IPS-11a (cell line): ENCODE results near the gene PRDX4.
"Not testable (repeated sequence)": the region's sequence is repeated elsewhere in the genome, so short reads cannot be mapped to it uniquely, and the experiment has no call there.

Experiments used
- H3K4me3 ChIP-seq: one replicate; pipeline ENCODE4 v1.5.1; 2013; ENCODE audit warnings: low read depth, low read length, control low read depth

PRDX4 gene

DNA sequence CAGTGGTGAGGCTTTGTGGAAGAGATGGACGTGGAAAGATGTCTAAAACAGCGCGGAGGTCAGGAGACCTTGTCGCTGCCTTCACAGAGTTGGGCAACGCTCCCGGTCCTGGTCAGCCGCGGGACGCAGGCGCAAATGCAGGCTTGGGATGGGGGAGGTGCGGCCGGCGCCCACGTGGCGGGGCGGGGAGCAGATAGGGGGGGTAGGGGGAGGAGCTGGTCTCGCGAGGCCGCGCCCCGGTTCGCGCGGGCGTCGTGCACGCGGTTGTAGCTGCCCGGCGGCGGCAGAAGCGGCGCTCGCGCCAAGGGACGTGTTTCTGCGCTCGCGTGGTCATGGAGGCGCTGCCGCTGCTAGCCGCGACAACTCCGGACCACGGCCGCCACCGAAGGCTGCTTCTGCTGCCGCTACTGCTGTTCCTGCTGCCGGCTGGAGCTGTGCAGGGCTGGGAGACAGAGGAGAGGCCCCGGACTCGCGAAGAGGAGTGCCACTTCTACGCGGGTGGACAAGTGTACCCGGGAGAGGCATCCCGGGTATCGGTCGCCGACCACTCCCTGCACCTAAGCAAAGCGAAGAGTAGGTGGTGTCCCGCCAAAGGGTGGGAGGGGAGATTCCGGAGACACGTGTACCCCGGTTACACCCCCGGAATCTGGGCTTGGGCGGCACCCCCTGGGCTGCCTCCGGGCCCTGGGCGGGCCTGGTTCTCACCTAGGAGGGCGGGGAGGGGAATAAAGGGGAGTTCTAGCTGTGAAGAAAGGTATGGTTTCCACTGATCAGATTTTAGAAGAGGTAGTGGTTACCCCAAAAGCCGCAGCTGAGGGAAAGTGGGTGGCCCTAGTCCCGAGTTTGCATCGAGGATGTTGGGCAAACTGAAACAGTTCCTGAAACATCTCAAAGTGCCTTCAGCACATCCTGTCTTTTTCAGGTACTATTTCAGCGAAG, at the start of gene PRDX4:
PRDX4 (plus strand) TSS at position 255 of the 939 bp plus-strand sequence; CDS start at position 333, 78 bp downstream.
- peak within 1 kb of the TSS; percentile 63 for H3K4me3 ChIP-seq

DNA sequence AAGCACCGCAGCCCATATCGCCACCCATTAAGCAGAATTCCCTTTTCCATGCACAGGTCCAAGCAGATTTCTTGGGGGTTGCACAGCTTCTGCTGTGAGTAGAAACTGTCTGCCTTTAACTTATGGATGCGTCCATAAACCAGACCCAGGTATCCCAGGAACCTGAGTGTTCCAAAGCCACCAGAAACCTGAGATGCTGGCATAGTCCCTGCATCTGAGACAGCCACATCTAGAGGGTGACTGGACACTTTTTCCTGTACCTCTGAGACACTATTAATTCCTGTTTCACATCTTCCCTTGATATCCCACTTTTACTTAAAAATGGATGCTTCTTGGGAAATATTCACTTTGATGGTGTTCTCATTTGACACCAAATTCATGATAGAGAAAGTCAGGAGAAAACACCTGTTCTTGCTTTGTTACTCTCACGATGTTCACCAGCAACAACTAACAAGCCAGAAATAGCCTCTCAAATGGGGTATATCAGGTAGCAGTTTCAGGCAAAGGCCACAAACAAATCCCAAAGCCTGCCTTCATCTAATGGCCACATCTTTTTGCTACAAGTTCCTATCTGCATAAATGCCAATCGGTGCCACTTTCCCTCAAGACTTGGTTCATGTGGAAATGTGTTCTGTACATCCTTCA, 45.5 kb upstream of the PRDX4 start:
- H3K4me3 ChIP-seq, result no peak overlapping the region

DNA sequence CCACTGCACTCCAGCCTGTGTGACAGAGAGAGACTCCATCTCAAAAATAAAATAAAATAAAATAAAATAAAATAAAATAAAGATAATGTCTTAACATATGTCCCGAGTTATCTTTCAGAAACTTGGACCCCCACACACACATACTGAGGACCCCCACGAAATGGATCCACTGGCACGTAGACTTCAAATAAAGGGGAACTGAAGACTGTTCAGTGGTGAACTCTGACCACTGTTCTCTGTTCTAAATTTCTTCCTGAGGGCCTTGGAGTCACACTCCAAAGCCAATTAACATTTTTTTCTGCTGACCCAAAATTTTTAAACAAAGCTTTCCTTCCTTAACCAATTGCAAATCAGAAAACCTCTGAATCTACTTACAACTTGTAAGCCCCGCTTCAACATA, 43.5 kb upstream of the PRDX4 start:
- no peak overlapping the region for H3K4me3 ChIP-seq

DNA sequence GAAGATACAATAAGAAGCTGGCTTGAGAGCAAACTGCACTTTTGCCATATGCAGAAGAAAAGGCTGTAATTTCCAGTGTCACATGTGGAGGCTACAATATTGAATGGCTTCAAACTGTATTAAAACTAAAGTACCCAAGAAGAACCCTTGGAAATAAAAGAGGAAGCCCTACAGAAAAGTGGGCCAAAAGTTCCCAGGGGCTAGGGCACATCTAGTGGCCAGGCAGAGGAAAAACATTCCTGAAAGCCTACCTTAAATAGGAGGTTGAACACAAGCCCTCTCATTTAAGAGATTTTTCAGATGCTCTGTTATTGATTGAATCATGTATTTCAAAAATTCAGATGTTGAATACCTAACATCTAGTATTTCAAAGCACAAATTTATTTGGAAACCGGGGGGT, 40.6 kb upstream of the PRDX4 start:
- no peak overlapping the region for H3K4me3 ChIP-seq

DNA sequence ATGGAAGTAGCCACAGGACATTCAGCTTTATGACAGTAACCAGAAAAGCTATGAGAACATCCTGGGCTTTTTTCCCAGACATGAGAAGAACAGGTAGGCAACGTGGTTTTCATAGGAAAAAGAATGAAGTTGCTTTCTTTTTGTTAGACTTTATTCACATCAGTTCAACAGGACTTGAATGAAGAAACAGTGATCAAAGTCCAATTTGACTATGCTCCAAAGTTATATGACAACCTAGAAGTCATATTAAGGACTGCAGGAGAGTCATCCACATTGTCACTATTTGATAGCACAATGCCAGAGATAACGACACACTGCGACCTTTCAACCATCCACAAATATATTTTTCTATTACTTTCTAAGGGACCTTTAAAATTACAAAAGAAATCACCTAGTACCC, 39.2 kb upstream of the PRDX4 start:
- no peak overlapping the region for H3K4me3 ChIP-seq

DNA sequence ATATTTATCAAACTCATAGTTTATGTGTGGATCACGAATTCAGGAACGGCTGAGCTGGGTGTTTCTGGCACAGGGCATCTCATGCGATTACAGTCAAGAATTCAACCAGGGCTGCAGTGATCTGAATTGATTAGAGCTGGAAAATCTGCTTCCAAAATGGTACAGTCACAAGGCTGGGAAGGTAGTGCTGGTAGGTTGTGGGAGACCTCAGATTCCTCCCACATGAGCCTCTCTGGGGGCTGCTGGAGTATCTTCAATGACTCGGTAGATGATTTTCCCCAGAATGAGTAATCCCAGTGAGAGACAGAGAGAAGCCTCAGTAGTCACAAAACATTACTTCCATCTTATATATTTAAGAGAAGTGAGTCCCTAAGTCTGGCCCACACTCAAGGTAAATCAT, 36.2 kb upstream of the PRDX4 start:
- H3K4me3 ChIP-seq, result no peak overlapping the region

DNA sequence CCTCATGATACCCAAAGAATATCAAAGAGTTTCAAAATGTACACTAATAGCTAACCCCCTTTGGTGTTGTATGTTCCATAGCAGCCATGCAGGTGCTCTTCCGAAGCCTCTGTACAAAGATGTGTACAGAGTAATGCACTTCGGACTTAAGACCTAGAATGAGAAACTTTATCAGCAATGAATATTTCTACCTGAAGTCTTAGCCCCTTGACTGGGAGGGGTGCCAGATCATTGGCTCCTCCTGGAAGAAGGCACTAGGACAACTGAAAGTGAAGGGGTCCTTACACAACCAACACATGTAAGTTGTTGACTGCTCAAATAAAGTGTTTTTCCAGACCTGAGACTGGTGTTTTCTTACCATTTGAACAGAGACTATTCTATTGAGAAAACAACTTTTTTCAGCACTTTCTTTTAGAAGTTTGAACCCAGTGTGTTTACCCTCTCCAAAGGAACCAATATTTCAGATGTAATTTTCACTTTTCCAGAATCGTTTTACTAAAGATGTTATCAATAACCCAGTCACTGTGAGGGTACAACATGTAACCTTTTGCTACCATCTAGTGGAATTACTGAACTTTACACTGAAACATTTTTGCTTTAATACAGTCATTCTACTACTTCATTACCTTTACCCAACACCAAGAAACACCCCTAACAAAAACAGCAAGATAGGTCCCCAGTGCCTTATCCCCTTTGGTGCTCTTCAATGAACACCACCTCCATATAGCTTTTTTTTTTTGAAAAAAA, 33.3 kb upstream of the PRDX4 start:
- H3K4me3 ChIP-seq, result no peak overlapping the region

DNA sequence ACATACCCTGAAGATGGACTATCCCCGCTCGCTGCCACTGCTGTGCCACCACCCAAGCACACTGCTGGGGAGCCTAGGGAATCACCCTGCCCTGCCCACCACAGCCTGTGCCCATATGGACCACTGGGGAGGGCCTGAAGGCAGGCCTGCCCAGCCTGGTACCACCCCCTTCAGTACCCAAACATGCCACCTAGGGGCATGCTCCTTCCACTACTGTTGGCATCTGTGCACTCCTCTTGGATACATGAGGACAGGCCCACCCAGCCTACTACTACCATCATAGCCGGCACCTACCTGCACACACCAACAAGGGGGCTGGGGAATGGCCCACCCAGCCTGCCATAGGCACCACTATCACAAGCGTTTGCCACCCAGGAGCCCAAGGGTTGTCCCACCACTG, 30.1 kb upstream of the PRDX4 start:
- H3K4me3 ChIP-seq, result no peak overlapping the region

DNA sequence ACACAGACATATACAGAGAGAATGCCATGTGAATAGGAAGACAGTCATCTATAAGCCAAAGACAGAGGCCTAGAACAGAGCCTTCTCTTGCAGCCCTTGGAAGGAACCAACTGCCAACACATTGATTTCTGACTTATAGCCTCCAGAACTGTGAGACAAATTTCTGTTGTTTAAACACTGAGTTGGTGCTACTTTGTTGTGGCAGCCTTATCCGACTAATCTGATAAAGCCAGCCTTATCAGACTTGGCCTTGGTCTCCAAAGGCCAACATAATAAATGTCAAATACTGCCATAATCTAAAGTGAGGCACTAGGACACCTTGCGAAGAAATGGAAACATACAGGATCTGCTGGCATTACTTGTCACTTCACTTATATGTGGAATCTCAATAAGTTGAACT, 24.3 kb upstream of the PRDX4 start:
- no peak overlapping the region for H3K4me3 ChIP-seq

DNA sequence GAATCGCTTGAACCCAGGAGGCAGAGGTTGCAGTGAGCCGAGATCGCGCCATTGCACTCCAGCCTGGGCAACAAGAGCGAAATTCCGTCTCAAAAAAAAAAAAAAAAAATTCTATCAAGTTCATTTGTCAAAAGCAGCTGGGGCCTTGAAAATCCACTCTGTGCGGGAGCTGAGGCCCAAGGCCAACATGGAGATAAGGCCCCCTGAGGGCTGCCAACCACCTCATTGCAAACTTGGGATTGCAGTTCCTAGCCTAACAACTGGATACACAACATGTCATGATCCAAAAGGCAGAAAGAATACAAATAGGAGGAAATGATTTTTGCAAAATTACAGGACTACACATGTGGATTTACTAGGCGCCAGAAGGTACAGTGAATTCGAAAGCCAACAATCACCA, 22.5 kb upstream of the PRDX4 start:
- H3K4me3 ChIP-seq, result no peak overlapping the region

DNA sequence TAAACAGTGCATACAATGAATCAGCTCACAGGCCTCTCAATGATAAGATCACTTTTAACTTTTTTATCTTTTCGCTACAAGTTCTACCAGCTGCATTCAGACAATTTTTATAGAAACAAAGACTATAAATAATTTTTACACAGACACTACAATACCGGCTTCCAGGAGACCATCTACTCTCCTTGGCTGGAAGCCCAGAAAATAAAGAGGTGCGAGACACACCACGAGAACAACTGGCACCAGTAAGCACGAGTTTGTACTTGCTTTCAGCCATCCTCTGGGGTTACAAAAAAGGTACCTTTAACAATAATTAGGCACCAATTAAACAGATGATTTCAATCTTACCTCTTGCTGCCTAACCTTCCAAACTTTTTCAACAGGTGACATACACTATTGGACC, 11.2 kb upstream of the PRDX4 start:
- no peak overlapping the region for H3K4me3 ChIP-seq

DNA sequence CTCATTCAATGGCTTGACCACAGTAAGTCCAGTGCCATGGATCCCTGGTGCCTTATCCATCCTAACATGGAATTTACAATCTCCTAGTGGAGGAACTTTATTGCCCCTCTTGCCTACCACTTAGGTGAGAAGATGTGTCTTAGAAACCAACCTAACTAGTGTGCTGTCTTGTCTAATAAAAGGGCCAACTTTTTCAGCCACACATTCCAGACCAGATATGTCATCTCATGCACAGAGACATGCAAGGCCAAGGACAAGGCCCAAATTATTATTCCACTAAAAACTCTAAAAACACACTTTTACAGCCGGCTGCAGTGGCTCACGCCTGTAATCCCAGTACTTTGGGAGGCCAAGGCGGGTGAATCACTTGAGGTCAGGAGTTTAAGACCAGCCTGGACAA, 10.6 kb upstream of the PRDX4 start:
- H3K4me3 ChIP-seq, result no peak overlapping the region

DNA sequence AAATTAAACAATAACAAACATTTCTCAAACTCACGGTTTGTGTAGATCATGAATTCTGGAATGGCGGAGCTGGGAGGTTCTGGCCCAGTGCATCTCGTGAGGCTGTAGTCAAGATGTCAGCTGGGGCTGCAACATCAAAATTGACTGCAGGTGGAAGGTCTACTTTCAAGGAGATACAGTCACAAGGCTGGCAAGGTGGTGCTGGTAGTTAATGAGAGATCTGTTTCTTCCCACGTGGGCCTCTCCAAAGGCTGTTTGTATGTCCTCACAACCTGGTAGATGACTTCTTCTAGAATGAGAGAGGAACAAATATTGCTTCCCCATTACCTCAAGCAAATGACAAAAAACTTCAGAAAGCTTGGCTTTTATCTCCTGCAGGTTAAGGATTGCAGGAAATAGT, 8.0 kb upstream of the PRDX4 start:
- H3K4me3 ChIP-seq, result peak overlapping the region; percentile 8

DNA sequence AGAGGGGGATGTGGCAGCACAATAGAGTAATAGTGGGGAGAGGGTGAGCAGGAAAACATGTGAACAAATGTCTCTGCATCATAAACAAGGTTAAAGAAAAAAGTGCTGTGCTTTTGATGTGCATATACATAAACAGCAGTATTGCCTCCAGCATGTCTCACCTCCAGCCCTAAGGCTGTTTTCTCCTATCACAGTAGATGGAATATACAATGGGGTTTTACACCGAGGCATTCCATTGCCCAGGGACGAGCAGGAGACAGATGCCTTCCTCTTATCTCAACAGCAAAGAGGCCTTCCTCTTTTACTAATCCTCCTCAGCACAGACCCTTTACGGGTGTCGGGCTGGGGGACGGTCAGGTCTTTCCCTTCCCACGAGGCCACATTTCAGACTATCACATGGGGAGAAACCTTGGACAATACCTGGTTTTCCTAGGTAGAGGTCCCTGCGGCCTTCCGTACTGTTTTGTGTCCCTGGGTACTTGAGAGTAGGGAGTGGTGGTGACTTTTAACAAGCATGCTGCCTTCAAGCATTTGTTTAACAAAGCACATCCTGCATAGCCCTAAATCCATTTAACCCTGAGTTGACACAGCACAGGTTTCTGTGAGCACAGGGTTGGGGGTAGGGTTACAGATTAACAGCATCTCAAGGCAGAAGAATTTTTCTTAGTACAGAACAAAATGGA, 7.1 kb upstream of the PRDX4 start:
- H3K4me3 ChIP-seq, result not testable (repeated sequence)

DNA sequence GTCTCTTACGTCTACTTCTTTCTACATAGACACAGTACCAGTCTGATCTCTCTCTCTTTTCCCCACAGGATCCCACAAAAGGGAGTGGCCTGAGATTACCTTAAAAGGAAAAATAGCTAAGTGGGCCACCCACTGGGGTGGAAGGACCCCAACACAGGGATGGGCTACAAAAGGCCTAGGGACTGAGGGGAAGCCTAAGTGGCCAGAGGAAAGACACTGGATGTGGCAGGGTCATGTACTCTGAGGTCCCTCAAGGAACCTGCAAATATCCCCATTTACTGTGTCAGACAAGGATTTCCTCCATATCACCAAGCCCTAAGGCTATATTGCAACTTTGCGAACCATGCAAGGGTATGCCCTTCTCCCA, 6.5 kb upstream of the PRDX4 start:
- no peak overlapping the region for H3K4me3 ChIP-seq

DNA sequence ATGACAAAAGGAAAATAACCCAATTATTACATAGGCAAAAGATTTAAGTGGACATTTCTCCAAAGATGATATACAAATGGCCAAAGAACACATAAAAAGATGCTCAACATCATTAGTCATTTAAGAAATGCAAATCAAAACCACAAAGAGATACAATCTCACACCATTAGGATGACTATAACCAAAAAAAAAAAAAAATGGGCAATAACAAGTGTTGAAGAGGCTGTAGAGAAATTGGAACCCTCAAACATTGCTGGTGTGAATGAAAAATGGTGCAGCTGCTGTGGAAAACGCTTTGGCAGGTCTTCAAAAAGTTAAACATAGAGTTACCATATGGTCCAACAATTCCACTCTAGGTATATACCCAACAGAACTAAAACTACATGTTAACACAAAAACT, 5.6 kb upstream of the PRDX4 start:
- no peak overlapping the region for H3K4me3 ChIP-seq

DNA sequence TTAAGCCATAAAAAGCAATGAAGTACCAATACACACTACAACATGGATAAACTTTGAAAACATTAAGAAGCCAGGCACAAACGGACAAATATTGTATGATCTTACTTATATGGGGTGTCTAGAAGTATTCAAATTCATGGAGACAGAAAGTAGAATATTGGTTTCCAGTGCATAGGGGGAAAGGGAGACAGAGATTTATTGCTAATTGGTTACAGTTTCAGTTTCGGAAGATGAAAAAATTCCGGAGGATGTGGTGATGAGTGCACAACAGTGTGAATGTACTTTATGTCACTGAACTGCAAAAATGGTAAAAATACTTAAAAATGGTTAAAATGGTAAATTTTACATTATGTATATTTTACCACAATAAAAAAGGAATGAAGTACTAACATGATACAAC, 5.1 kb upstream of the PRDX4 start:
- H3K4me3 ChIP-seq, result no peak overlapping the region

DNA sequence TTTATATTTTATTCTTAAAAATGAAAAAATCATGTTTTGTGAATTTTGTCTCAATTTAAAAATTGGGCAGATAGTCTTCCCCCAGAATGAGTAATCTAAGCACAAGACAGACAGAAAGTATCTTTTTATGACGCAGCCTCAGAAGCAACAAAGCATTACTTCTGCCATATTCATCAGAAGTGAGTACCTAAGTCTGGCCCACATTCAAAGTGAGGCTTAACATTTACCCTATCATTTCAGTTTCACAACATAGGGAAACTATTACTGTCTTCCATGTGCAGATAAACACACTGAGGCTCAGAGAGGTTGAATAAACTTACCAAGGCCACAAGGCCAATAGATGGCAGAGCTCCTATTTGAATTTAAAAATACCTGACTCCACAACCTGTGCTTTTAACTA, 4.4 kb upstream of the PRDX4 start:
- H3K4me3 ChIP-seq, result no peak overlapping the region

DNA sequence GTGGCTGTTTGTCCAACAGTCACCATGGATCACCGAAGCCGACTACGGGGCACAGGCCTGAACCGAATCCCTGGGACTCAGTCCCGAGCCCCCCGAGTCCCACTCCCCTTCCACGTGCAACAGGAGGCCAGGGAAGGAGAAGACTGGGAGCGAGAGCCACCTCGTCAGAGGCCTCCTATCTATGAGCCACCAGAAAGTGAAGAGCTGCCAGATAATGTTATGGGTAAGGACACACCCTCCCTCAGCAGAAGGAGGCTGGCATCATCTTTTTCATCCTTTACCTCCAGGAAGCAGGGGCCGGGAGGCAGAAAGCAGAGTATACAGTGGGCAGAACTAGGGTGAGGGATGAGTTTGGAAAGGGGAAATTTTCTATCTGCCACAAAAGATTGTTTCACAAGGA, 2.8 kb upstream of the PRDX4 start:
- no peak overlapping the region for H3K4me3 ChIP-seq

DNA sequence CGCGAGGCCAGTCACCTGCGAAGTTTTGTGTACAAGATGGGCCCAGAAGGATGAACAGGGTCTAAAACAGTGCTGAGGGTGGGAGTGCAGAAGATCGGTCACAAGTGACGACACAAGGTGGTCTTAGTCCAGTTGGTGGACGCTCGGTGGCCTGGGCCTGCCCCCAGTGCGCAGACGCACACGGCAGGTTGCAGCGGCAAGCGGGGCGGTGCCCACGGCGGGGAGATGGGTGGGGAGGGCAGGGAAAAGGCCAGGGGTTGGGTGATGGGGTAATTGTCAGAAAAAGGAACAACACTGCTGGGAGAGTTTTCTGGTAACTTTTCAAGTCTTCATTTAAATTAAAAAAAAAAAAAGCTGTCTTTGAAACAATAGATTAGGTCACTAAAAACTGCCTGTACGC, 1.0 kb upstream of the PRDX4 start:
- H3K4me3 ChIP-seq, result no peak overlapping the region

DNA sequence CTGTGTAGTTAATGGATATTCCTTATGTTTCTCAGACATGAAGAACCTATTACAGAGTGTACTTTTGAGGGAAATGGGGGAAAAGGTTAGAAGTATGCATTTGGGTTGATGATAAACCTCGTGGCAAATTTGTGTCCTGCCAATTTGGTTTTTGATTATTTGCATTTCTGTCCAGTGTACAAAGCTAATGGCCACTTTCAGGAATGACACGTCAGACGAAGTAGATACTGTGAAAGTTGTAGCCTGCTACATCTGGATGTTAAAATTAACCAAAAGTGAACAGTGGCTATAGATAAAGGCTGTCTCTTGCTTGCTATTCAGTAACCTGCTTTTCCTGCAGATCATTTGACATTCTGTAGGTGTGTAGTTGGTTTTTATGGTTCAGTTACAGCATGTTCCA, 1.0 kb downstream of the PRDX4 start:
- peak overlapping the region; percentile 63 for H3K4me3 ChIP-seq
